Neural crest cell (in vitro differentiated cells): ENCODE measurements around the gene ARID5B. TPM values are rescaled to one million over a fixed set of nuclear protein-coding genes. Genes with fewer than 3 reads are reported as not detected.
A peak's percentile ranks its signal among the peaks of the same experiment; 100 is the strongest.

Experiments
- DNase-seq: peaks from one replicate; pipeline ENCODE4 v3.0.0; 2021; ENCODE audit warnings: low read depth, mixed read lengths, low spot score
- H3K27ac Mint-ChIP-seq: one replicate; pipeline ENCODE4 v1.8.0; 2021; ENCODE audit warnings: mild to moderate bottlenecking, mixed read lengths; ENCODE audit not compliant: unreplicated experiment
- H3K27me3 Mint-ChIP-seq: 2 replicates; pipeline ENCODE4 v1.8.0; 2021; ENCODE audit warnings: low read depth, mild to moderate bottlenecking, mixed read lengths
- H3K36me3 Mint-ChIP-seq: 2 replicates; pipeline ENCODE4 v1.8.0; 2021; ENCODE audit warnings: low read depth, mild to moderate bottlenecking, mixed read lengths
- H3K4me1 Mint-ChIP-seq: 2 replicates; pipeline ENCODE4 v1.8.0; 2021; ENCODE audit warnings: mixed read lengths
- H3K4me3 Mint-ChIP-seq: one replicate; pipeline ENCODE4 v1.8.0; 2021; ENCODE audit warnings: mild to moderate bottlenecking, mixed read lengths
- H3K9me3 Mint-ChIP-seq: 2 replicates; pipeline ENCODE4 v1.8.0; 2021; ENCODE audit warnings: mixed read lengths
- CTCF ChIP-seq: fragments of 200-600 bp; sonication (generic); conservative IDR thresholded peaks from 2 replicates; pipeline ENCODE4 v1.5.0; 2021; ENCODE audit warnings: antibody characterized with exemption, mild to moderate bottlenecking
- total RNA-seq: library from RNA; stranded (reverse); gene quantifications from 2 replicates; pipeline ENCODE4 v1.2.1, GENCODE V29; 2021

ARID5B gene
- total RNA-seq, 1 donor from 2014 or later, result 10.4 TPM

GRCh38 chr10:62050893-62051433, 149.5 kb downstream of the ARID5B start:
- Mint-ChIP-seq H3K27me3 (no peaks in the 10 kb centered on the region), H3K4me1 (peaks cover 70% of the 10 kb centered on the region), H3K9me3 (no peaks in the 10 kb centered on the region), H3K4me3 (peak overlapping the region; percentile 86), H3K36me3 (peaks cover 15% of the 10 kb centered on the region), H3K27ac (peak overlapping the region; percentile 98)
- no peak for TF ChIP-seq CTCF
- no peak for DNase-seq

GRCh38 chr10:62052276-62052675, 150.8 kb downstream of the ARID5B start:
- H3K4me3 Mint-ChIP-seq, result no peak overlapping the region
- no peak for DNase-seq
- no peaks in the 10 kb centered on the region for H3K27me3 Mint-ChIP-seq
- H3K36me3 Mint-ChIP-seq, result peaks cover 15% of the 10 kb centered on the region
- no peak overlapping the region for H3K27ac Mint-ChIP-seq
- no peaks in the 10 kb centered on the region for H3K9me3 Mint-ChIP-seq
- no peak for TF ChIP-seq CTCF
- H3K4me1 Mint-ChIP-seq, result peaks cover 67% of the 10 kb centered on the region

GRCh38 chr10:62053860-62054259, 152.4 kb downstream of the ARID5B start:
- Mint-ChIP-seq H3K27ac (no peak overlapping the region), H3K4me3 (no peak overlapping the region), H3K9me3 (no peaks in the 10 kb centered on the region), H3K27me3 (no peaks in the 10 kb centered on the region), H3K36me3 (peaks cover 15% of the 10 kb centered on the region), H3K4me1 (peaks cover 70% of the 10 kb centered on the region)
- DNase-seq, result no peak
- no peak for TF ChIP-seq CTCF

GRCh38 chr10:62054408-62054807, 152.9 kb downstream of the ARID5B start:
- Mint-ChIP-seq H3K27me3 (no peaks in the 10 kb centered on the region), H3K9me3 (no peaks in the 10 kb centered on the region), H3K27ac (no peak overlapping the region), H3K36me3 (peaks cover 15% of the 10 kb centered on the region), H3K4me1 (peaks cover 70% of the 10 kb centered on the region), H3K4me3 (no peak overlapping the region)
- no peak for TF ChIP-seq CTCF
- DNase-seq, result no peak

GRCh38 chr10:62054830-62055229, 153.3 kb downstream of the ARID5B start:
- Mint-ChIP-seq H3K4me3 (no peak overlapping the region), H3K9me3 (no peaks in the 10 kb centered on the region), H3K27ac (no peak overlapping the region), H3K27me3 (no peaks in the 10 kb centered on the region), H3K4me1 (peaks cover 70% of the 10 kb centered on the region), H3K36me3 (peaks cover 18% of the 10 kb centered on the region)
- DNase-seq, result no peak
- no peak for TF ChIP-seq CTCF
